Calu3 (cell line): ENCODE results near the gene PRPH2. TPM values are rescaled to one million over a fixed set of nuclear protein-coding genes. Genes with fewer than 3 reads are reported as not detected.

Source experiments
- BruUV-seq: library from RNA; stranded (reverse); fragments of 400-500 nt; replicated peaks from 2 replicates; lab custom pipeline; 2021; lab: Mats Ljungman, UMichigan
- CTCF ChIA-PET: fragments of 300-600 bp; sonication (Branson Sonifier 250); formaldehyde crosslinking; loops from one replicate; lab custom pipeline; 2022; ENCODE audit warnings: antibody characterized with exemption; lab: Charles Lee
- DNase-seq: peaks from one replicate; pipeline ENCODE4 v3.0.0; 2022
- H3K27ac Mint-ChIP-seq: one replicate; pipeline ENCODE4 v1.8.0; 2022; ENCODE audit warnings: mixed read lengths; ENCODE audit not compliant: unreplicated experiment
- H3K27me3 Mint-ChIP-seq: one replicate; pipeline ENCODE4 v1.8.0; 2022; ENCODE audit warnings: mixed read lengths; ENCODE audit not compliant: unreplicated experiment
- H3K36me3 Mint-ChIP-seq: one replicate; pipeline ENCODE4 v1.8.0; 2022; ENCODE audit warnings: mild to moderate bottlenecking, moderate library complexity, mixed read lengths; ENCODE audit not compliant: insufficient read depth, unreplicated experiment
- H3K4me1 Mint-ChIP-seq: one replicate; pipeline ENCODE4 v1.8.0; 2022; ENCODE audit warnings: mild to moderate bottlenecking, low read depth, mixed read lengths; ENCODE audit not compliant: unreplicated experiment
- H3K4me3 Mint-ChIP-seq: one replicate; pipeline ENCODE4 v1.8.0; 2022; ENCODE audit warnings: mild to moderate bottlenecking, low read depth, moderate library complexity, mixed read lengths; ENCODE audit not compliant: unreplicated experiment
- H3K9me3 Mint-ChIP-seq: one replicate; pipeline ENCODE4 v1.8.0; 2022; ENCODE audit warnings: low read depth, mixed read lengths; ENCODE audit not compliant: unreplicated experiment
- CTCF ChIP-seq: fragments of 200-600 bp; IDR thresholded peaks from one replicate; pipeline ENCODE4 v1.8.0; 2022; ENCODE audit warnings: antibody characterized with exemption; ENCODE audit not compliant: unreplicated experiment
- intact Hi-C: fragments of 100-400 bp; cut with micrococcal nuclease; formaldehyde crosslinking; loops from one replicate; pipeline ENCODE4 v1.10.0; 2022; ENCODE audit not compliant: unreplicated experiment
- total RNA-seq: library from RNA; stranded (reverse); gene quantifications from 2 replicates; pipeline ENCODE4 v1.2.3, GENCODE V29; 2022

Gene PRPH2
- total RNA-seq, 1 experiment from 2014 or later = not detected

GRCh38 chr6:42726026-42726425 lies 3.6 kb upstream of the PRPH2 start:
- peaks cover 8% of the 10 kb centered on the region for H3K36me3 Mint-ChIP-seq
- no peak for DNase-seq
- peak overlapping the region; percentile 78 for H3K4me3 Mint-ChIP-seq
- peaks cover 12% of the 10 kb centered on the region for H3K27me3 Mint-ChIP-seq
- H3K4me1 Mint-ChIP-seq = peaks cover 16% of the 10 kb centered on the region
- CTCF ChIA-PET = interaction anchor here (0.7 to 2.6 kb wide), 8 partner anchors 12 to 72 kb away, joined by 3 to 14 read pairs (median 6); partner anchors contain the start of genes BICRAL and TBCC
- no peak for TF ChIP-seq CTCF
- H3K9me3 Mint-ChIP-seq = no peaks in the 10 kb centered on the region
- H3K27ac Mint-ChIP-seq = no peak overlapping the region
- intact Hi-C loops = loop anchor here (1.0 to 5.0 kb wide), 3 partner anchors 65 to 364 kb away; no protein-coding TSS in a partner anchor
- BruUV-seq = no TSS peak

GRCh38 chr6:42724825-42725224 lies 2.4 kb upstream of the PRPH2 start:
- DNase-seq = no peak
- Mint-ChIP-seq H3K9me3 (no peaks in the 10 kb centered on the region), H3K4me3 (no peak overlapping the region), H3K27me3 (peaks cover 24% of the 10 kb centered on the region), H3K4me1 (peaks cover 16% of the 10 kb centered on the region), H3K27ac (no peak overlapping the region), H3K36me3 (peaks cover 8% of the 10 kb centered on the region)
- no peak for TF ChIP-seq CTCF
- intact Hi-C loops = loop anchor here (5.0 kb wide), 1 partner anchor 363 kb away; no protein-coding TSS in a partner anchor
- CTCF ChIA-PET = no interaction called here
- BruUV-seq = no TSS peak

GRCh38 chr6:42720739-42721138 lies 1.7 kb downstream of the PRPH2 start:
- DNase-seq = no peak

GRCh38 chr6:42715871-42716270 lies 6.5 kb downstream of the PRPH2 start:
- no TSS peak for BruUV-seq
- H3K9me3 Mint-ChIP-seq = peaks cover 4% of the 10 kb centered on the region
- DNase-seq = no peak
- CTCF ChIA-PET = interaction anchor here (0.7 to 0.9 kb wide), 2 partner anchors 21 to 60 kb away, joined by 3 to 4 read pairs; no protein-coding TSS in a partner anchor
- H3K27ac Mint-ChIP-seq = no peak overlapping the region
- H3K4me3 Mint-ChIP-seq = no peak overlapping the region
- peaks cover 11% of the 10 kb centered on the region for H3K27me3 Mint-ChIP-seq
- H3K4me1 Mint-ChIP-seq = peaks cover 8% of the 10 kb centered on the region
- no peaks in the 10 kb centered on the region for H3K36me3 Mint-ChIP-seq
- intact Hi-C loops = no loop called here
- no peak for TF ChIP-seq CTCF

More at GRCh38 chr6:42720739-42721138, 1.7 kb downstream of the PRPH2 start:
- intact Hi-C loops = no loop called here
- no peaks in the 10 kb centered on the region for H3K36me3 Mint-ChIP-seq
- BruUV-seq = no TSS peak
- H3K4me3 Mint-ChIP-seq = no peak overlapping the region
- no peaks in the 10 kb centered on the region for H3K4me1 Mint-ChIP-seq
- CTCF ChIA-PET = interaction anchor here (1.0 kb wide), 1 partner anchor 25 kb away, joined by 4 read pairs; the partner anchor contains the start of gene TBCC
- TF ChIP-seq CTCF = no peak
- H3K27me3 Mint-ChIP-seq = peaks cover 25% of the 10 kb centered on the region
- H3K27ac Mint-ChIP-seq = no peak overlapping the region
- no peaks in the 10 kb centered on the region for H3K9me3 Mint-ChIP-seq
